Muscle of leg (tissue), 11 donors: Measurements from ENCODE around the gene NDUFA13. TPM values are rescaled to one million over a fixed set of nuclear protein-coding genes. Genes with fewer than 3 reads are reported as not detected.

Experiments used
- DNase-seq: peaks from one replicate; pipeline ENCODE4 v3.0.0; 2013
- H3K27ac ChIP-seq: one replicate; pipeline ENCODE4 v1.5.1; 2013; ENCODE audit warnings: mild to moderate bottlenecking, low read length, control low read depth
- H3K27me3 ChIP-seq: one replicate; pipeline ENCODE4 v1.6.1; 2013; ENCODE audit warnings: low read length; ENCODE audit not compliant: control insufficient read depth, insufficient read depth
- H3K36me3 ChIP-seq: one replicate; pipeline ENCODE4 v1.6.1; 2013; ENCODE audit warnings: low read length; ENCODE audit not compliant: control insufficient read depth, insufficient read depth
- H3K4me1 ChIP-seq: one replicate; pipeline ENCODE4 v1.6.1; 2013; ENCODE audit warnings: low read length; ENCODE audit not compliant: control insufficient read depth, insufficient read depth
- H3K4me3 ChIP-seq: one replicate; pipeline ENCODE4 v1.5.1; 2013; ENCODE audit warnings: low read length, control low read depth
- H3K9me3 ChIP-seq: replicated peaks from 2 replicates; pipeline ENCODE4 v1.6.1; 2013; ENCODE audit warnings: low read depth, low read length; ENCODE audit not compliant: control insufficient read depth
- WGBS: methylation state at CpG from one replicate; pipeline ENCODE4 v1.1.5; 2013; ENCODE audit warnings: missing lambda C conversion rate; ENCODE audit not compliant: insufficient coverage; 5-methylcytosine and 5-hydroxymethylcytosine counted together
- polyA plus RNA-seq, 8 donors: library from polyadenylated mRNA; unstranded; fragments of 120-200 nt; gene quantifications; one replicate each; pipeline versions ENCODE4 v1.2.1 to v1.2.3, GENCODE V29; 2013; ENCODE audit warnings: inconsistent platforms in 1 of 8, low replicate concordance in 1 of 8; ENCODE audit not compliant: insufficient read length in 8 of 8, insufficient read depth in 1 of 8
- total RNA-seq: library from RNA; stranded (reverse); fragments of 120-200 nt; gene quantifications from one replicate; pipeline ENCODE4 v1.2.4, GENCODE V29; 2013

The NDUFA13 gene
- total and polyA plus RNA-seq, 9 donors: 192 to 242 (median 227) TPM

DNA sequence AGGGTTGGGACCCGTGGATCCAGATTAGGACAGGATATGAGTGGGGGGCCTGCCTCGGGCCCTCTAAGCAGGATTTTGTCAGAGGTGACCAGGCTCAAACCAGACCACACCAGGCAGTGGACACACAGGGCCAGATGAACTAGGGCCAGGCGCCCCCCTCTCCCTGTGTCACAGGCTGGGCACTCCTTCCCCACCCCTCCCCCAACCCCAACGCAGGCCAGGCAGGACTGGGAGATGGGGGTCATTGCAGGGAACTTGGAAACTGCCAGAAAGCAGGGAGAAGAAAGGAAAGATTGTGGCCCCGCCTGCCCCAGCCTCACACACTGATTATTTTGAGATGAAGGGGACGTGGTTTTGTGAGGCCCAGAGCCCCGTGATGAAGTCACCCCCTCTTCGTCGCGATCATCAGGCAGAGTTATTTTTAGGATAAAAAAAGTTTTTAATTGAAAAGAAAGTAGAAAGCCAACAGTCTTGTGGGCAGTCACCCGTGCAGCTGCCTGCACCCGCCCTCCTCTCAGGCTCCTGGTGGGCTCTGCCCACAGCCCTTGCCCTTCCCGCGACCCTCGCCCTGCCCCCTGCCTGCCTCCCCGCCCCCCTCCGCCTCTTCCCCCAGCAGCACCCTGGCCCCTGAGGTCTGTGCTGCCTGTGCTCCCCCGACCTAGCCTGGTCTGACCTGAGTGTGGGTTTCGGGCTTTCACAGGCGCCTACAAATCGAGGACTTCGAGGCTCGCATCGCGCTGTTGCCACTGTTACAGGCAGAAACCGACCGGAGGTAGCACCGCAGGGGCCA lies 10.8 kb downstream of the NDUFA13 start:
- no peak for DNase-seq
- H3K4me1 ChIP-seq: no peaks in the 10 kb centered on the region
- no peaks in the 10 kb centered on the region for H3K9me3 ChIP-seq
- no peak overlapping the region for H3K4me3 ChIP-seq
- H3K27me3 ChIP-seq: no peaks in the 10 kb centered on the region
- peaks cover 49% of the 10 kb centered on the region for H3K36me3 ChIP-seq
- WGBS: 82% methylated on average over 19 of the region's 28 CpGs
- no peak overlapping the region for H3K27ac ChIP-seq

DNA sequence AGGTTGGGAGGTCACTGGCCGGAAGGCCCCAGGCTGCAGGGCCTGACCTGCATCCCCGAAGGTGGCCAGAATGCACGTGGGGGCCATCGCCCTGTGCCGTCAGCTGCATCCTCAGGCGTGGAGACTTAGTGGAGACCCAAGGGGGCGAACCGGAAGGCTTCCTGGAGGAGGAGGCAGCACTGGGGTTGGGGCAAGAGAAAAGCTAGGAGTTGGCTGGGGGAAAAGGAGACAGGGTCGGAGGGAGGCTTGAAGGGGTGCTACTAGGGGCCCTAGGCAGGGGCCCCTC lies 11.3 kb downstream of the NDUFA13 start:
- no peaks in the 10 kb centered on the region for H3K9me3 ChIP-seq
- H3K4me3 ChIP-seq: no peak overlapping the region
- no peaks in the 10 kb centered on the region for H3K27me3 ChIP-seq
- 95% methylated on average over 9 of the region's 9 CpGs for WGBS
- peaks cover 3% of the 10 kb centered on the region for H3K4me1 ChIP-seq
- DNase-seq: no peak
- peaks cover 49% of the 10 kb centered on the region for H3K36me3 ChIP-seq
- no peak overlapping the region for H3K27ac ChIP-seq

DNA sequence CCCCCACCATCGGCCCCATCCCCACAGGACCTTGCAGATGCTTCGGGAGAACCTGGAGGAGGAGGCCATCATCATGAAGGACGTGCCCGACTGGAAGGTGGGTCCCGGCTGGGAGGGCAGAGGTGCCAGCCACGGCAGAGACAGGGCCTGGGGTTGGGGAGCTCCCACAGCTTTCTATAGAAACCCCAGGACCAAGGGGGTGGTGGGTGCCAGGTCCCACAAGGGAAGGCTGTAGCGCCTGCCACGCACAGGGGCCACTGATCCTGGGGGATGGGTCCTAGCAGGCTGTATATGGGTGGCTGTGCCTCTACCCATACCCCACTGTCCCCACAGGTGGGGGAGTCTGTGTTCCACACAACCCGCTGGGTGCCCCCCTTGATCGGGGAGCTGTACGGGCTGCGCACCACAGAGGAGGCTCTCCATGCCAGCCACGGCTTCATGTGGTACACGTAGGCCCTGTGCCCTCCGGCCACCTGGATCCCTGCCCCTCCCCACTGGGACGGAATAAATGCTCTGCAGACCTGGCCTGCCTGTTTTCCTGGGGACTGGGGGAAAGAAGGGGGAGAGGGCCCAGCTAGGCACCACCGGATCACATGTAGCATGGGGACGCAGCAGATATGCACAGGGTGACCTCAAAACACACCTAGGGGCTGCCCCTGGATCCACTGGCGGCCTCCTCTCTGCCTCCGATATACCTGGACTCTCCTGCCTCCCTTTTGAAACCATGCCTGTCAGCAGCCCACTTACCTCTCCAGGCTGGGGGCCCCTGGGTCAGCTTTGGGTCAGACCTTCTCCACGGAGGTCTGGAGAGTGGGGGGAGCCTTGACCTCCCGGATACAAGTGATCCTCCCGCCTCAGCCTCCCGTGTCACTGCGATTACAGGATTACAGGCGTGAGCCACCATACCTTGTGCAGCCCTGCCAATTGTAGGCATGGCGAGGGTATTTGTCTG lies 11.9 kb downstream of the NDUFA13 start:
- H3K9me3 ChIP-seq: no peaks in the 10 kb centered on the region
- H3K4me3 ChIP-seq: no peak overlapping the region
- peaks cover 6% of the 10 kb centered on the region for H3K4me1 ChIP-seq
- H3K27ac ChIP-seq: no peak overlapping the region
- no peak for DNase-seq
- no peaks in the 10 kb centered on the region for H3K27me3 ChIP-seq
- peaks cover 48% of the 10 kb centered on the region for H3K36me3 ChIP-seq
- WGBS: 86% methylated on average over 11 of the region's 27 CpGs

DNA sequence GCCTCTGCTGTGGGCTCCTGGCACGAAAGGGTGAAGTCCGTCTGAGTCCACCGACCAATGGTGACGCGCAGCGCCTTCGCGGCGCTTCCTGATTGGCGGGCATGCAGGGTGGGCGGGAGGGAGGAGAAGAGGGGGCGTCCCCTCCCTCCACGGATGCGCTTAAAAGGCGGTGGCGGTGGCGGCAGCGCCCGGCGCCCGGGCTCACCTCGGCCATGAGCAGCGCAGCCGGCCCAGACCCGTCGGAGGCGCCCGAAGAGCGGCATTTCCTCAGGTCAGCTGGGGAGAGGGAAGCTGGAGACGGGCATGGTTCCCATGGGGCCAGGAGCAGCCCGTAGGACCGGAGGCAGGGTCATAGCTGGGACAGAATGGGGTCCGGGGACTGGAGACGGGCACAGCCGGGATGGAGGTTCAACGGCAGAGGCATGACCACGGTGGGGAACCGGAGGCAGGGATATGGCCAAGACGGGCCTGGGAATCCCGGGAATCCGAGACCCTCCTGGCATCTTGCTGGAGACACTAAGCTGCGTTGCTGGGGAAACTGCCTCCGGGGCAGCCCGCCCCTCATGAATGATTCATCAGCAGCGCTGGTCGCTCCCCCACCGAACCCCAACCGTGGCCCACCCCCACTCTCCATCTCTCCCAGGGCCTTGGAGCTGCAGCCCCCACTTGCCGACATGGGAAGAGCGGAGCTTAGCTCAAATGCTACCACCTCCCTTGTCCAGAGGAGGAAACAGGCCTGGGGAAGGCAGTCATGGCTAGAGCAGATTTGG lies 12.9 kb downstream of the NDUFA13 start, which contains the start of gene YJEFN3:
Gene YJEFN3 (plus strand): TSS at position 191 of the 770 bp plus-strand sequence. CDS start 22 bp downstream, at position 213.
- WGBS: 5% methylated on average over 38 of the region's 50 CpGs
- DNase-seq: no peak
- Histone ChIP-seq H3K9me3 (no peaks in the 10 kb centered on the region), H3K36me3 (peaks cover 44% of the 10 kb centered on the region), H3K27ac (no peak within 1 kb of the TSS), H3K4me3 (no peak within 1 kb of the TSS), H3K4me1 (peaks cover 6% of the 10 kb centered on the region), H3K27me3 (no peaks in the 10 kb centered on the region)

DNA sequence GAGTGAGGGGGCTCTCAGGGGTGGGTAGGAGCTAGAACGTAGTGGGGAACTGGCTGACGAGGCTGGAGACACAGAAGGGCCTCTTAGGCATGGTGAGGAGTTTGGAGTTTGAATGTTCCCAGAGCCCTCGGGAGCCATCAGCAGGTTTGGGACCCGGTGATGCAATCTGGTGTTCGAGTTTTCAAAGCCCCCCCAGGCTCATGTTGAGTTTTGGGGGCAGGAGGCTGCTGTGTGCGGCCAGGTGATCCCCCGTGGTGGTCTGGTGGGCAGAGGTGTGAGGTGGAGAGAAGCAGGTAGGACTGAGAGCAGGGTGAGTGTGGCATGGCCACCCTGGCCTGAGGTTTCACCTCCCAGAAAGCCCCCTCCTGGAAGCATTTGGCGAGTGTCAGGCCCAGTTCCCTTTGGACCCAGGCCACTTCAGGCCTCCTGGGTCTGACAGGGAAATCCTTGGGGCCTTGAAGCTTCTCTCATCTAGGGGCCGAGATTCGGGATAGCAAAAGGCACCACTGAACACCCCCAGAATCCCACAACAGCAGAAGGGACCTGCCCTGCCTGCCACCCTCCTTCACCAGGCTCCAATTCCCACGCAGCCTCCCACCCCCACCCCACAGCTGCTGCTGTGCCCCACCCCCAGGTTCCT lies 13.9 kb downstream of the NDUFA13 start:
- peaks cover 38% of the 10 kb centered on the region for H3K36me3 ChIP-seq
- H3K27ac ChIP-seq: no peak overlapping the region
- peaks cover 6% of the 10 kb centered on the region for H3K4me1 ChIP-seq
- H3K4me3 ChIP-seq: no peak overlapping the region
- no peaks in the 10 kb centered on the region for H3K27me3 ChIP-seq
- WGBS: 66% methylated on average over 10 of the region's 11 CpGs
- no peaks in the 10 kb centered on the region for H3K9me3 ChIP-seq
- no peak for DNase-seq

DNA sequence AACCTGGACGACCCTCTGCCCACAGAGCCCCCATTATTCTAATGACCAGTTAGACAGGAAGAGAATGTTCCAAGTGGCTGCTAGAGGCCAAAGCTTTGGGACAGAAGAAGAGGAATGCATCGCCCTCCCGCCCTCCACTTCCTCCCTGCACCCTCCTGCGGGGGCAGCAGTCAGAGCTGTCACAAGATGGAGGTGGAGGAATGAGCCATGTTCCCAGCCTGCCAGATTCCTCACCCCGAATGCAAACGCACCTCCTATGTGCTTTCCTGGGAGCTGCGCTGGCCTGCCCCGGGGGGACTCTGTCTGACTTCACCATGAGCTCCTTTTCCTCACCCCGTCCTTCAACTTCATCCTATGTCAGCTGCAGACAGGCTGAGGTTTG lies 14.4 kb downstream of the NDUFA13 start:
- Histone ChIP-seq H3K4me1 (peaks cover 6% of the 10 kb centered on the region), H3K27me3 (no peaks in the 10 kb centered on the region), H3K36me3 (peaks cover 37% of the 10 kb centered on the region), H3K4me3 (no peak overlapping the region), H3K9me3 (no peaks in the 10 kb centered on the region), H3K27ac (no peak overlapping the region)
- no peak for DNase-seq
- no CpG with 5 or more reads among the region's 9 CpGs for WGBS

DNA sequence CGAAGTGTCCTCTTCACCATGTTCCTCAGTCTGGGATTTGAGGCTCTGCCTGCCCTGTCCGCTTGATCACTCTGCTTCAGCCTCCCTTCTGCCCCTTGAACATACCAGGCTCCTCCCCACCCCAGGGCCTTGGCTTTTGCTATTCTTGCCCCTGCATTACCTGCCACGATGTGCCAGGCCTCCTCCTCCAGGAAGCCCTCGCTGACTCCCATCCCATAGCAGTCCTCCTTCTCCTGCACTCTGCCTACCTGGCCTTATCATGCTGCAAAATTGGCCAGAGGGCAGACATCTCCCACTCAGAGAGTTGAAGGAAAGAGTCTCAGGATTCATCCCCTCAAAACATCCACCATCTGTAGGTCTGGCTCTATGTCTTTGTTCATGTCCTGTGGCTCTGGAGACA lies 14.9 kb downstream of the NDUFA13 start:
- peaks cover 36% of the 10 kb centered on the region for H3K36me3 ChIP-seq
- DNase-seq: no peak
- H3K27ac ChIP-seq: no peak overlapping the region
- no peaks in the 10 kb centered on the region for H3K9me3 ChIP-seq
- WGBS: 93% methylated on average over 4 of the region's 4 CpGs
- no peaks in the 10 kb centered on the region for H3K27me3 ChIP-seq
- no peak overlapping the region for H3K4me3 ChIP-seq
- H3K4me1 ChIP-seq: peaks cover 6% of the 10 kb centered on the region

DNA sequence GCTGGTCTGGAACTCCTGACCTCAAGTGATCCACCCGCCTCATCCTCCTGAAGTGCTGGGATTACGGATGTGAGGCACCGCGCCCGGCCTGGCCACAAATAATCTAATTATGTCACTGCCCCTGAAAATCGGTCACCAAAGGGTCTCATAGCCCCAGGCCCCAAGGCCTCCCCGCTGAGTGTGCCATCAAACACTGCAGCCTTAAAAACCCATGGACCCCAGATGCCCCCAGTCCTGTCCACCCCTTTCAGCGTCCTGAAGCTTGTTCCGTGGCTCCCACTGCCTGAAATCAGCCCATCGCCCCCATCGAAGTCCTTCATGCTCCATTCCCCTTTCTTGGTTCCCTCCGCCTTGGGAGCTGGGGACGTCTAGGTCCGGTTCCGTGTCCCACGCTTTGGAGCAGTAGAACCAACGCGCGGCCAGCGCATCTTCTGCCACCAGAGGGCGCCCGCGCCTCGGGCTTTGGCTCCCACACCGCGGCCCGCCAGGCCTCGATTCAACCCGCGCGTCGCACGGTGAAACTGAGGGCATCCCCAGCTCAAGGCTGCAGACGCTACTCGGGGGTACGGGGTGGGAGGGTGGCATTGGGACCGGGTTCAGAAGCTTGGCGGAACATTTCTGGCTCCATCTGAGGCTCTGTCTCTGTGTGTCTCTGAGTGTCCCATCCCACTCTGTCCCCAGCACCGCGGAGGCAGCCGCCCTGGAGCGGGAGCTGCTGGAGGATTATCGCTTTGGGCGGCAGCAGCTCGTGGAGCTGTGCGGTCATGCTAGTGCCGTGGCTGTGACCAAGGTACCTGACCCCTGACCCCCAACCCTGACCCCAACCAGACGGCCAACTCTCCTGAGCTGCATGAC lies 16.2 kb downstream of the NDUFA13 start:
- no peaks in the 10 kb centered on the region for H3K9me3 ChIP-seq
- peak; percentile 79 for DNase-seq
- peaks cover 5% of the 10 kb centered on the region for H3K27me3 ChIP-seq
- 22% methylated on average over 47 of the region's 48 CpGs for WGBS
- peaks cover 6% of the 10 kb centered on the region for H3K4me1 ChIP-seq
- H3K4me3 ChIP-seq: no peak overlapping the region
- H3K27ac ChIP-seq: no peak overlapping the region
- peaks cover 27% of the 10 kb centered on the region for H3K36me3 ChIP-seq
